AG04449 (cell line): ENCODE results near the gene C17orf100.

Source experiments
- CTCF ChIA-PET: fragments of 350-600 bp; formaldehyde crosslinking; extraction: SDS; loops from one replicate; lab custom pipeline; 2021; ENCODE audit warnings: antibody characterized with exemption; lab: Yijun Ruan, JAX
- POLR2A ChIA-PET: fragments of 400-600, 350-600 bp; formaldehyde crosslinking; extraction: SDS; loops from one replicate; lab custom pipeline; 2020; ENCODE audit warnings: antibody characterized with exemption, inconsistent platforms; lab: Yijun Ruan, JAX
- DNase-seq: peaks from one replicate; pipeline ENCODE4 v3.0.0-alpha.2; 2010; ENCODE audit warnings: low read depth, low spot score
- H3K4me3 ChIP-seq: 2 replicates; pipeline ENCODE4 v1.5.1; 2011; ENCODE audit warnings: low read depth, mild to moderate bottlenecking, control low read depth, low read length
- CTCF ChIP-seq: IDR thresholded peaks from one replicate; pipeline ENCODE4 v1.5.1; 2011; ENCODE audit warnings: mild to moderate bottlenecking, moderate library complexity, low read length, control low read depth, inconsistent platforms; ENCODE audit not compliant: insufficient read depth; ENCODE audit errors: missing control alignments

Gene C17orf100

GRCh38 chr17:6666557-6666956 lies 15.0 kb downstream of the C17orf100 start:
- no peak for DNase-seq
- H3K4me3 ChIP-seq, result no peak overlapping the region
- ChIA-PET POLR2A (interaction anchor here (1.0 kb wide), 1 partner anchor 10 kb away, joined by 3 read pairs; no protein-coding TSS in a partner anchor), CTCF (interaction anchor here (0.6 to 4.9 kb wide), 24 partner anchors 9 to 355 kb away, joined by 3 to 55 read pairs (median 4); no protein-coding TSS in a partner anchor)
- no peak for TF ChIP-seq CTCF

- DNase-seq, result no peak
- ChIA-PET POLR2A (no interaction called here), CTCF (interaction anchor here (0.9 to 4.9 kb wide), 10 partner anchors 9 to 354 kb away, joined by 5 to 55 read pairs (median 11); no protein-coding TSS in a partner anchor)
- H3K4me3 ChIP-seq, result no peak overlapping the region
- no peak for TF ChIP-seq CTCF
Measured at GRCh38 chr17:6667516-6667915, 16.0 kb downstream of the C17orf100 start.

- no peak for TF ChIP-seq CTCF
- no peak for DNase-seq
- H3K4me3 ChIP-seq, result no peak overlapping the region
- ChIA-PET CTCF (interaction anchor here (1.2 to 4.9 kb wide), 4 partner anchors 15 to 334 kb away, joined by 5 to 55 read pairs (median 30); no protein-coding TSS in a partner anchor), POLR2A (no interaction called here)
Measured at GRCh38 chr17:6668219-6668618, 16.7 kb downstream of the C17orf100 start.

GRCh38 chr17:6668727-6669425 lies 17.3 kb downstream of the C17orf100 start:
- CTCF ChIA-PET, result interaction anchor here (0.7 to 4.9 kb wide), 7 partner anchors 174 to 353 kb away, joined by 3 to 55 read pairs (median 7); no protein-coding TSS in a partner anchor
- no peak overlapping the region for H3K4me3 ChIP-seq
- POLR2A ChIA-PET, result no interaction called here
- DNase-seq, result no peak
- no peak for TF ChIP-seq CTCF

GRCh38 chr17:6669479-6670212 lies 18.1 kb downstream of the C17orf100 start:
- H3K4me3 ChIP-seq, result no peak overlapping the region
- CTCF ChIA-PET, result interaction anchor here (0.7 to 4.9 kb wide), 7 partner anchors 13 to 352 kb away, joined by 3 to 38 read pairs (median 6); no protein-coding TSS in a partner anchor
- no peak for TF ChIP-seq CTCF
- no peak for DNase-seq
- POLR2A ChIA-PET, result interaction anchor here (0.6 kb wide), 1 partner anchor 347 kb away, joined by 3 read pairs; no protein-coding TSS in a partner anchor
